Activated T-cell treated with anti-CD3 and anti-CD28 coated beads for 24 hours (primary cell): ENCODE data around the gene FRMPD4.
"Not testable (repeated sequence)": the region's sequence is repeated elsewhere in the genome, so short reads cannot be mapped to it uniquely, and the experiment has no call there.

Source experiments
- DNase-seq: peaks from one replicate; pipeline ENCODE4 v3.0.0-alpha.2; 2020; ENCODE audit warnings: low read depth

Gene FRMPD4

DNA sequence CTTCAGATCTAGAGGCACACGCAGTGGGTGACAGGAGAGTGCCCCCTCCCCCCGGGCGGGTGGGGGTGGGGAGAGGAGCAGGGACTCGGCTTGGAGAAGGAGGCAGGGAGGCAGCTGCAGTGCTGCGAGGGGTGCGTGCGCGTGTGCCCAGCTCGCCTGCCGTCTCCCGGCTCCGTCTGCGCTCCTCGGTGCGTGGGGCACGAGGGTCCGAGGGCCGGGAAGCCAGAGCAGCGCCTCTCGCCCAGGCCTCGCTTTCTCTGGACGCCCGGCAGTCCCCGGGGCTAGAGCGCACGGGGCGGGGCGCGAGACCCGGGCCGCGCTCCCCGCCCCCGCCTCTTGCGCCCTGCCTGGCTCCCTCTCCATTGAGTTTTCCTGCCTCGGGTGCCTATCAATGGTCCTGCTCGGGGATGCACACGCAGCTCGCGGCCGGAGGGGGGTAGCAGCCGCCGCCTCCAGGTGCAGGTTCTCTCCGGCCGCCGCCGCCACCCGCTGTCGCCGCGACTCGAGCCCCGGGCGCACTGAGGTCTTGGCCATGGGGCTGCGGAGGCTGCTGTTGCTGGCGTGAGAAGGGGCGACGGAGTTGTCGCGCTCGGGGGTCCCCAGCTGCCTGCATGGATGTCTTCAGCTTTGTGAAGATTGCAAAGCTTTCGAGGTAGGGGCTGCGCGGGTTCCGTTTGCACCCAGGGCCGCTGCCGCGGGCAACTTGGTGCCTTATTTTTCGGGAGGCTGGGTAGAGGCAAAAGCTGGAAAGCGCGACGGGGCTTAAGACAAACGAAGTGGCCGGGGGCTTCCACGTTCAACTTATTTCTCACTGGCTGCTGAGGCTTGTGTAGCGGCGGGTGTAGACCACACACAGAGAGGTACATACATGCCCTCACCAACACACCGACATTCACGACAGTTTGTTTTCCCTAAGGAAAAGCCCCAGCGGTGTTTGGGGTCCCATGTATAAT is at the start of gene FRMPD4:
Gene FRMPD4 (plus strand): TSS at position 113 of the 953 bp plus-strand sequence. CDS start 499 bp downstream, at position 612.
- DNase-seq = no peak

GRCh38 chrX:12089740-12090139 is 48.5 kb upstream of the FRMPD4 start:
- no peak for DNase-seq

DNA sequence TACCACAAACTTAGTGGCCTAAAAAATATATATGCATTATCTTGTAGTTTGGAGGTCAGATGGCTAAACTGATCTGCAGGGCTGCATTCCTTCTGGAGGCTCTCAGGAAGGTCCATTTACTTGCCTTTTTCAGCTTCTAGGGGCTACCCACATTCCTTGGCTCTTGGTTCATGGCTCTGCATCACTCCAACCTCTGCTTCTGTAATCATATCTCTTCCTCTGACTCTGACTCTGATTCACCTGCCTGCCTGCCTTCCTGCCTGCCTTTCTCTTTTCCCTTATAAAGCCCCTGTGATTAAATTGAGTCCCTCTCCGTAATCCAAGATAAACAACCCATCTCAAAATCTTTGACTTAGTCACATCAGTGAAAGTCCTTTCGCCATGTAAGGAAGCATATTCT is 25.0 kb upstream of the FRMPD4 start:
- DNase-seq = no peak

DNA sequence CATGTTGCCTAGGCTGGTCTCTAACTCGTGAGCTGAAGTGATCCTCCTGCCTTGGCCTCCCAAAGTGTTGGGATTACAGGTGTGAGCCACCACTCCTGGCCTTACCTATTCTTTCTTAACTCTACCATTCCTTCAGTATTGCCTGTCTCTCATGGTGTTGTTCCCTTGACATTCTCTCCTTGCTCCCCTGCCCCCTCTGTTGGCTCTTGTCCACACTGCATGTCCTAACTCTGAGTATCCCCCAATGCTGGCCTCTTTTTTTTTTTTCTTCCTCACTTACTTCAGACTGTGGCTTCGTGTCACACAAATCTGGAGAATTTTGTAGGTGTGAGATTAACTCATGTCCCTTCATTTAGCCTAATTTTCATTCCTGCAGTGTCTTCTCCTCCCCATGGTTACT is 22.9 kb upstream of the FRMPD4 start:
- DNase-seq = no peak

DNA sequence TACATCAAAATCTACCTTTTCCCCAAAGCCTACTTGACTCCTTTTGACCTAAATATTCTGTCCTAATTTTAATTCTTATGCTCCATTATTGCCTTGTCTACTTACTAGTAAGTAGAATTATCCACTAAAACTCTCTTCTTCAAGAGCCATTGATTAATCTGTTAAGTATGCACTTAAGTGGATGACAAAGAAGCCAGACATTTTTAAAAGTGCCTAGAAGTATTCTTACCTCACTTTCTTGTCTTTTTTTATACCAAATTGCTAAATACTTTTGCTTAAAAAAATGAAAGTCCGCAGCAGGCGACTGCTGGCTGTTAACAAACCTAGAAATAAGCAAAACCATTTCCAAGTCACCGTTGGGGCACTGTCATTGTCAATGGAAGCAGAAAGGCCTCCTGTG is 20.1 kb upstream of the FRMPD4 start:
- no peak for DNase-seq

GRCh38 chrX:12128017-12128416 is 10.3 kb upstream of the FRMPD4 start:
- no peak for DNase-seq

- DNase-seq = no peak
Observed at GRCh38 chrX:12137951-12138360, 317 bp upstream of the FRMPD4 start.

GRCh38 chrX:12139934-12140611 is 1.8 kb downstream of the FRMPD4 start:
- no peak for DNase-seq

GRCh38 chrX:12141511-12141910 is 3.2 kb downstream of the FRMPD4 start:
- no peak for DNase-seq

- DNase-seq = no peak
Observed at GRCh38 chrX:12142661-12143060, 4.4 kb downstream of the FRMPD4 start.

DNA sequence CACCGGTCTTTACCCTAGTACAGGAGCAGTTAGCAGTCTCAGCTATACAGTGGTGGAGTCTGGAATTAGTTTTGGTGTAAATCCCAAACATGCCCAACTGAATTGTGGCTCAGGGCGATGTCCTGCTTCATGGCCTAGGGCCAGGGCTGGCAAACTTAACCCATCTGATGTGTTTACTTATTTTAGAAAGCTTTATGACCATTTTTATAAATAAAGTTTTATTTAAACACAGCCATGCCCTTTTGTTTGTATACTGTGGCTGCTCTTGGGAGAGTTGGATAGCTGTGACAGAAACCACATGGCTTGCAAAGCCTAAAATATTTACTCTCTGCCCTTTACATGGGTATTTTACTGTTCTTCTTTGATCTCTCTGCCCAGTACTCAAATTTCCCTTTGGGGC is 7.1 kb downstream of the FRMPD4 start:
- DNase-seq = no peak

DNA sequence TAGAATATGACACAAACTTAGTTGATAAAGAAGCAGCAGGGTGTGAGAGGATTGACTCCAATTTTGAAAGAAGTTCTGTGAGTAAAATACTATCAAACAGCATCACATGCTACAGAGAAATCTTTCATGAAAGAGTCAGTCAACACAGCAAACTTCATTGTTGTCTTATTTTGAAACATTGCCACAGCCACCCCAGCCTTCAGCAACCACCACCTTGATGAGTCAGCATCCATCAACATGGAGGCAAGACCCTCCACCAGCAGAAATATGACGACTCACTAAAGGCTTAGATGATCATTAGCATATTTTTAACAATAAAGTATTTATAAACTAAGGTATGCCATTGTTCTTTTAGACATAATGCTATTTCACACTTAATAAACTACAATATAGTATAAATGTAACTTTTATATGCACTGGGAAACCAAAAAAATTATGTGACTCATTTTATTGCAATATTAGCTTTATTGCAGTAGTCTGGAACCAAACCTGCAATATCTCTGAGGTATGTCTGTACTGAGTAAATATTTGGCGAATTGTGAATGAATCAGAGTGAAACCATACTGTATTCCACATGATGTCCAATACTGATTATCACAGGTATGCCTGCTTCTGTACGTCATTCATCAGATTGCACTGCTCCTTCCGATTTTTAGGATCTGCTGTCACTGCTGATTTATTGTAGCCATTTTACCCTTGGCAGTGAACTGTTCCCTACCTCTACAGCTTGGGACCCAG is 11.6 kb downstream of the FRMPD4 start:
- no peak for DNase-seq

- no peak for DNase-seq
Observed at GRCh38 chrX:12153317-12153716, 15.0 kb downstream of the FRMPD4 start.

DNA sequence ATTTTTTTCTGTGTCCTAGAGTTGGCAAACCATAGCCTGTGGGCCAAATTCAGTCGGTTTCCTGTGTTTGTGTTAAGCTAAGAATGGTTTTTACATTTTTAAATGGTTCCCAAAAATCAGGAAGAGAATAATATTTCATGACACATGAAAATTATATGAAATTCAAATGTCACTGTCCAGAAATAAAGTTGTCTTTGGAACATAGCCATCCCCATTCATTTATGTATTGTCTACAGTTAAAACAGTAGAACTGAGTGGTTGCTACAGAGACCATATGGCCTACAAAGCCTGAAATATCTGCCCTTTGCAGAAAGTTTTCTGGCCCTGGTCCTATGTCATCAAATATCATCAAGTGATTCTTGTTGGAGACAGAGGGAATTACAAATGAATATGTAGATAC is 15.5 kb downstream of the FRMPD4 start:
- no peak for DNase-seq

DNA sequence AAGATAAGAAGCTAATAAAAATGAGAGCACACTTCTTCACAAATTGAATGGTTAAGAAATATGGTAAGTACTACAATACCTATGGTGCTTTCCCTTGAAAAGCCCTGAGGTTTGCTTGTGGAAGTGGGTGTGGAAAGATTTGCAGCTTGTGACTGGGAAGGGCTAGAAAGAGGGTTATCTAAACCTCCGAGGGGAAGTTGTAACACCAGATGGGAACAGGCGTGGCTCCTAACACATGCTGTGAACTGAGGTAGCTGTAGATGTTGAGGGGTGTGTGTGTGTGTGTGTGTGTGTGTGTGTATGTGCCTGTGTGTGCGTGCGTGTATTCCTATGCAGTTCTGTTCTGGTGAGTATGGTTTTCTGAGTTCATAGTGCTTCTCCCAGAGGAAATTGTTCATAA is 21.5 kb downstream of the FRMPD4 start:
- DNase-seq = no peak

GRCh38 chrX:12162420-12162819 is 24.1 kb downstream of the FRMPD4 start:
- DNase-seq = no peak

DNA sequence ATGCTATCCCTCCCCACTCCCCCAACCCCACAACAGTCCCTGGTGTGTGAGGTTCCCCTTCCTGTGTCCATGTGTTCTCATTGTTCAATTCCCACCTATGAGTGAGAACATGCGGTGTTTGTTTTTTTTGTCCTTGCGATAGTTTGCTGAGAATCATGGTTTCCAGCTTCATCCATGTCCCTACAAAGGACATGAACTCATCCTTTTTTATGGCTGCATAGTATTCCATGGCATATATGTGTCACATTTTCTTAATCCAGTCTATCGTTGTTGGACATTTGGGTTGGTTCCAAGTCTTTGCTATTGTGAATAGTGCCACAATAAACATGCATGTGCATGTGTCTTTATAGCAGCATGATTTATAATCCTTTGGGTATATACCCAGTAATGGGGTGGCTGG is 25.9 kb downstream of the FRMPD4 start:
- DNase-seq = not testable (repeated sequence)

DNA sequence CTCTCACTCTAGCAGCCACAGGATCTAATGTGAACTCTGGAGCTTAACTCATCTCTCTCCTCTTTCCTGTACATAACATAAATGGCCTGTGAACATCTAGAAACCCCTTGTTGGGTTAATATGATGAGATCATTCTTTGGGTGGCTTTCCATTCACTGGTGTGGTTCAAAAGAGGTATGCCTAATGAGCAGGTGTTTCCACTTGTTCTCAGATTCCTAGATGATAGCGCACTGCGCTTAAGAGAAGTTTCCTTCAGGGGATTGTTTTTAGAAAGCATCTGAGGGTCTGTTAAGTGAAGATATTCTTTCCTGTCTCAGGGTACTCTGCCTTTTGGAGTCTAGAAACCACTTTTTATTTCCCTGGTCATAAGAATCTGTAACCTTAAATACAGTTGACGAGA is 32.5 kb downstream of the FRMPD4 start:
- DNase-seq = no peak

- no peak for DNase-seq
Observed at GRCh38 chrX:12174358-12174757, 36.1 kb downstream of the FRMPD4 start.

- DNase-seq = no peak
Observed at GRCh38 chrX:12197030-12197429, 58.8 kb downstream of the FRMPD4 start.

- no peak for DNase-seq
Observed at GRCh38 chrX:12206413-12206812, 68.1 kb downstream of the FRMPD4 start.

DNA sequence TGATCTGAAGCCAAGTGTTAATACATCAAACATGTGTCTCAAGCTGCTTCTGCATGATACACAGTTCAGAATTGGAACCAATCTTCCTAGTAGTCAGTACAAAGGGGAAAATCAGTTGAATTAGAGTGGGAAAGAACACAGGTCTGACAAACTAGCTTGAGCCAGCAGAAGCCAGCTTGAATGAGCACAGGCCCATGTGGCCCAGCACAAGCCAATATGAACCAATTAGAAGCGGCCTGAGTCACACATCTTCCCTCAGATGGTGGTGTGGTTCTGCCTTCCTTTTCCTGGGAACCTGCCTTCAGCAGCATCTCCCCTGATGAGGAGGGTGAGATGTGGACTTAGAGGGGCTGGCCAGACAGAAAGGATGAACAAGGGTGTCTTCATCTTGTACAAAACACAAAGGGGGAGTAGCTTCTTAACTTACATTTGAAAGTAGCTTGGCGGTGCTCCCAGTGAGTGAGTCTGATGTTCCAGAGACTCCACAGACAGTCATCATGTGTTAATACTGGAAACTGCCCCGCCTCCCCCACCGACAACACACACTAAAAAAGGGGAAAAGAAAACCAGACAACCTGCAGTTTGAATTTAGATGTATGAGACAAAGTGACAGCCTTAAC is 72.0 kb downstream of the FRMPD4 start:
- DNase-seq = no peak
